ENCODE data around the gene C4orf50. TPM values are rescaled to one million over a fixed set of nuclear protein-coding genes. Genes with fewer than 3 reads are reported as not detected.

Gene C4orf50
- polyA plus RNA-seq, 4 donors: 0.04 to 0.49 TPM; not detected in 2

- WGBS, 3 donors: 47 to 59% (median 55%) methylated on average over 3 of the region's 3 CpGs
- H3K4me1 ChIP-seq (ENCODE audit: control insufficient read depth in 3 of 3, insufficient read depth in 2 of 3, low read depth in 1 of 3, low read length in 2 of 3): no peaks in the 10 kb centered on the region
- no peaks in the 10 kb centered on the region for H3K27me3 ChIP-seq (ENCODE audit: control insufficient read depth in 3 of 3, insufficient read depth in 3 of 3, low read length in 3 of 3)
- H3K27ac ChIP-seq (ENCODE audit: low read depth in 1 of 3, low read length in 2 of 3): no peak overlapping the region
- H3K36me3 ChIP-seq (ENCODE audit: control insufficient read depth in 3 of 3, insufficient read depth in 2 of 3, low read depth in 1 of 3, low read length in 3 of 3): no peaks in the 10 kb centered on the region
- H3K9me3 ChIP-seq (ENCODE audit: control insufficient read depth in 2 of 2, insufficient read depth in 1 of 2, low read depth in 1 of 2, low read length in 1 of 2): no peaks in the 10 kb centered on the region
- FAIRE-seq (no peak), DNase-seq (no peak)
- no peak overlapping the region for H3K4me3 ChIP-seq (ENCODE audit: low read depth in 1 of 3, low read length in 3 of 3)
Observed at GRCh38 chr4:5940470-5941203, 77.6 kb downstream of the C4orf50 start.

- FAIRE-seq: no peak
- peaks cover 0 to 6% (median 0%) of the 10 kb centered on the region in 3 donors for H3K27me3 ChIP-seq (ENCODE audit: control insufficient read depth in 3 of 3, insufficient read depth in 3 of 3, low read length in 3 of 3)
- no peak for DNase-seq
- H3K4me1 ChIP-seq (ENCODE audit: control insufficient read depth in 3 of 3, insufficient read depth in 2 of 3, low read depth in 1 of 3, low read length in 2 of 3): no peaks in the 10 kb centered on the region
- no peaks in the 10 kb centered on the region for H3K9me3 ChIP-seq (ENCODE audit: control insufficient read depth in 2 of 2, insufficient read depth in 1 of 2, low read depth in 1 of 2, low read length in 1 of 2)
- WGBS, 3 donors: 69 to 70% (median 69%) methylated on average over 16 of the region's 16 CpGs
- H3K27ac ChIP-seq (ENCODE audit: low read depth in 1 of 3, low read length in 2 of 3): no peak overlapping the region
- H3K4me3 ChIP-seq (ENCODE audit: low read depth in 1 of 3, low read length in 3 of 3): no peak overlapping the region
- no peaks in the 10 kb centered on the region for H3K36me3 ChIP-seq (ENCODE audit: control insufficient read depth in 3 of 3, insufficient read depth in 2 of 3, low read depth in 1 of 3, low read length in 3 of 3)
Observed at GRCh38 chr4:5933996-5934831, 84.0 kb downstream of the C4orf50 start.

GRCh38 chr4:5933116-5933515 is 85.1 kb downstream of the C4orf50 start:
- H3K27me3 ChIP-seq (ENCODE audit: control insufficient read depth in 3 of 3, insufficient read depth in 3 of 3, low read length in 3 of 3): peaks cover 0 to 6% (median 0%) of the 10 kb centered on the region in 3 donors
- no peaks in the 10 kb centered on the region for H3K36me3 ChIP-seq (ENCODE audit: control insufficient read depth in 3 of 3, insufficient read depth in 2 of 3, low read depth in 1 of 3, low read length in 3 of 3)
- no peak for DNase-seq
- H3K9me3 ChIP-seq (ENCODE audit: control insufficient read depth in 2 of 2, insufficient read depth in 1 of 2, low read depth in 1 of 2, low read length in 1 of 2): no peaks in the 10 kb centered on the region
- 37 to 54% (median 51%) methylated on average over 4 of the region's 4 CpGs for WGBS, 3 donors
- no peak overlapping the region for H3K4me3 ChIP-seq (ENCODE audit: low read depth in 1 of 3, low read length in 3 of 3)
- H3K27ac ChIP-seq (ENCODE audit: low read depth in 1 of 3, low read length in 2 of 3): no peak overlapping the region
- FAIRE-seq: no peak
- H3K4me1 ChIP-seq (ENCODE audit: control insufficient read depth in 3 of 3, insufficient read depth in 2 of 3, low read depth in 1 of 3, low read length in 2 of 3): no peaks in the 10 kb centered on the region

- no peak for FAIRE-seq
- 24 to 67% (median 37%) methylated on average over 11 to 12 of the region's 12 CpGs for WGBS, 3 donors
Observed at GRCh38 chr4:5932035-5932568, 86.1 kb downstream of the C4orf50 start.

GRCh38 chr4:5931526-5931925 is 86.7 kb downstream of the C4orf50 start:
- no peak overlapping the region for H3K4me3 ChIP-seq (ENCODE audit: low read depth in 1 of 3, low read length in 3 of 3)
- H3K36me3 ChIP-seq (ENCODE audit: control insufficient read depth in 3 of 3, insufficient read depth in 2 of 3, low read depth in 1 of 3, low read length in 3 of 3): no peaks in the 10 kb centered on the region
- H3K27me3 ChIP-seq (ENCODE audit: control insufficient read depth in 3 of 3, insufficient read depth in 3 of 3, low read length in 3 of 3): peaks cover 0 to 6% (median 0%) of the 10 kb centered on the region in 3 donors
- 21 to 49% (median 26%) methylated on average over 9 of the region's 9 CpGs for WGBS, 3 donors
- FAIRE-seq (no peak), DNase-seq (no peak)
- H3K9me3 ChIP-seq (ENCODE audit: control insufficient read depth in 2 of 2, insufficient read depth in 1 of 2, low read depth in 1 of 2, low read length in 1 of 2): no peaks in the 10 kb centered on the region
- H3K4me1 ChIP-seq (ENCODE audit: control insufficient read depth in 3 of 3, insufficient read depth in 2 of 3, low read depth in 1 of 3, low read length in 2 of 3): no peaks in the 10 kb centered on the region
- H3K27ac ChIP-seq (ENCODE audit: low read depth in 1 of 3, low read length in 2 of 3): no peak overlapping the region

More at GRCh38 chr4:5932035-5932568, 86.1 kb downstream of the C4orf50 start:
- H3K27me3 ChIP-seq (ENCODE audit: control insufficient read depth in 3 of 3, insufficient read depth in 3 of 3, low read length in 3 of 3): peaks cover 0 to 6% (median 0%) of the 10 kb centered on the region in 3 donors
- H3K9me3 ChIP-seq (ENCODE audit: control insufficient read depth in 2 of 2, insufficient read depth in 1 of 2, low read depth in 1 of 2, low read length in 1 of 2): no peaks in the 10 kb centered on the region
- H3K4me3 ChIP-seq (ENCODE audit: low read depth in 1 of 3, low read length in 3 of 3): no peak overlapping the region
- no peaks in the 10 kb centered on the region for H3K4me1 ChIP-seq (ENCODE audit: control insufficient read depth in 3 of 3, insufficient read depth in 2 of 3, low read depth in 1 of 3, low read length in 2 of 3)
- no peak for DNase-seq
- H3K36me3 ChIP-seq (ENCODE audit: control insufficient read depth in 3 of 3, insufficient read depth in 2 of 3, low read depth in 1 of 3, low read length in 3 of 3): no peaks in the 10 kb centered on the region
- no peak overlapping the region for H3K27ac ChIP-seq (ENCODE audit: low read depth in 1 of 3, low read length in 2 of 3)

GRCh38 chr4:5930876-5931275 is 87.4 kb downstream of the C4orf50 start:
- H3K27me3 ChIP-seq (ENCODE audit: control insufficient read depth in 3 of 3, insufficient read depth in 3 of 3, low read length in 3 of 3): peaks cover 0 to 6% (median 0%) of the 10 kb centered on the region in 3 donors
- WGBS, 3 donors: 37 to 72% (median 51%) methylated on average over 7 of the region's 7 CpGs
- no peak for FAIRE-seq

GRCh38 chr4:5930456-5930855 is 87.8 kb downstream of the C4orf50 start:
- Histone ChIP-seq H3K27ac (ENCODE audit: low read depth in 1 of 3, low read length in 2 of 3) (no peak overlapping the region), H3K27me3 (ENCODE audit: control insufficient read depth in 3 of 3, insufficient read depth in 3 of 3, low read length in 3 of 3) (peaks cover 0 to 6% (median 0%) of the 10 kb centered on the region in 3 donors), H3K9me3 (ENCODE audit: control insufficient read depth in 2 of 2, insufficient read depth in 1 of 2, low read depth in 1 of 2, low read length in 1 of 2) (no peaks in the 10 kb centered on the region), H3K4me1 (ENCODE audit: control insufficient read depth in 3 of 3, insufficient read depth in 2 of 3, low read depth in 1 of 3, low read length in 2 of 3) (no peaks in the 10 kb centered on the region), H3K36me3 (ENCODE audit: control insufficient read depth in 3 of 3, insufficient read depth in 2 of 3, low read depth in 1 of 3, low read length in 3 of 3) (no peaks in the 10 kb centered on the region), H3K4me3 (ENCODE audit: low read depth in 1 of 3, low read length in 3 of 3) (no peak overlapping the region)
- DNase-seq (no peak), FAIRE-seq (no peak)
- WGBS, 3 donors: 73 to 83% (median 74%) methylated on average over 8 of the region's 8 CpGs

More at GRCh38 chr4:5930876-5931275, 87.4 kb downstream of the C4orf50 start:
- no peaks in the 10 kb centered on the region for H3K9me3 ChIP-seq (ENCODE audit: control insufficient read depth in 2 of 2, insufficient read depth in 1 of 2, low read depth in 1 of 2, low read length in 1 of 2)
- no peaks in the 10 kb centered on the region for H3K4me1 ChIP-seq (ENCODE audit: control insufficient read depth in 3 of 3, insufficient read depth in 2 of 3, low read depth in 1 of 3, low read length in 2 of 3)
- no peak overlapping the region for H3K4me3 ChIP-seq (ENCODE audit: low read depth in 1 of 3, low read length in 3 of 3)
- no peak overlapping the region for H3K27ac ChIP-seq (ENCODE audit: low read depth in 1 of 3, low read length in 2 of 3)
- no peak for DNase-seq
- no peaks in the 10 kb centered on the region for H3K36me3 ChIP-seq (ENCODE audit: control insufficient read depth in 3 of 3, insufficient read depth in 2 of 3, low read depth in 1 of 3, low read length in 3 of 3)

GRCh38 chr4:5928844-5929420 is 89.3 kb downstream of the C4orf50 start:
- no peaks in the 10 kb centered on the region for H3K4me1 ChIP-seq (ENCODE audit: control insufficient read depth in 3 of 3, insufficient read depth in 2 of 3, low read depth in 1 of 3, low read length in 2 of 3)
- H3K27me3 ChIP-seq (ENCODE audit: control insufficient read depth in 3 of 3, insufficient read depth in 3 of 3, low read length in 3 of 3): peaks cover 0 to 6% (median 0%) of the 10 kb centered on the region in 3 donors
- H3K9me3 ChIP-seq (ENCODE audit: control insufficient read depth in 2 of 2, insufficient read depth in 1 of 2, low read depth in 1 of 2, low read length in 1 of 2): no peaks in the 10 kb centered on the region
- DNase-seq (no peak), FAIRE-seq (no peak)
- 58 to 63% (median 61%) methylated on average over 8 of the region's 8 CpGs for WGBS, 3 donors
- no peaks in the 10 kb centered on the region for H3K36me3 ChIP-seq (ENCODE audit: control insufficient read depth in 3 of 3, insufficient read depth in 2 of 3, low read depth in 1 of 3, low read length in 3 of 3)
- no peak overlapping the region for H3K4me3 ChIP-seq (ENCODE audit: low read depth in 1 of 3, low read length in 3 of 3)
- H3K27ac ChIP-seq (ENCODE audit: low read depth in 1 of 3, low read length in 2 of 3): no peak overlapping the region
